GM12878 (cell line): ENCODE data around the gene MED19. TPM values are rescaled to one million over a fixed set of nuclear protein-coding genes. Genes with fewer than 3 reads are reported as not detected.
A peak's percentile ranks its signal among the peaks of the same experiment; 100 is the strongest.

Source experiments
- ATAC-seq: fragments of 200-7000 bp; cut with Tn5 transposase; 3 replicates; pipeline ENCODE4 v1.9.1; 2020; ENCODE audit warnings: mild to moderate bottlenecking, moderate library complexity
- BruUV-seq: library from RNA; stranded (reverse); fragments of 400-500 nt; replicated peaks from 2 replicates; lab custom pipeline; 2021; lab: Mats Ljungman, UMichigan
- CTCF ChIA-PET: fragments of 300-600 bp; sonication (Branson Sonifier 250); formaldehyde crosslinking; extraction: SDS; loops from one replicate; lab custom pipeline; 2021; ENCODE audit warnings: inconsistent platforms; lab: Yijun Ruan, JAX
- POLR2A ChIA-PET: fragments of 350-600 bp; formaldehyde crosslinking; extraction: SDS; loops from one replicate; lab custom pipeline; 2021; ENCODE audit warnings: inconsistent platforms; lab: Charles Lee
- RAD21 ChIA-PET: fragments of 300-600 bp; sonication (Branson Sonifier 250); formaldehyde crosslinking; loops from one replicate; lab custom pipeline; 2023; ENCODE audit warnings: antibody characterized with exemption; ENCODE audit not compliant: unreplicated experiment; lab: Charles Lee
- SMC1A ChIA-PET: fragments of 300-600 bp; sonication (Branson Sonifier 250); formaldehyde crosslinking; loops from one replicate; lab custom pipeline; 2023; ENCODE audit not compliant: unreplicated experiment, uncharacterized antibody; lab: Charles Lee
- DNase-seq: peaks from one replicate; pipeline ENCODE4 v3.0.0-alpha.2; 2011; ENCODE audit warnings: low read depth, low spot score
- FAIRE-seq: peaks from 3 replicates; lab custom pipeline; 2011; peaks lifted over from hg19 to GRCh38; lab: Jason Lieb, UNC
- H2AFZ ChIP-seq: 2 replicates; pipeline ENCODE4 v1.6.0; 2011; ENCODE audit warnings: low read depth, low read length, control low read depth; ENCODE audit not compliant: control insufficient read depth
- H3K27ac ChIP-seq: 2 replicates; pipeline ENCODE4 v1.5.1; 2011; ENCODE audit warnings: control low read depth; ENCODE audit not compliant: control insufficient read depth, insufficient read depth
- H3K27me3 ChIP-seq, 2 experiments: replicated peaks in 1 of 2; 2 replicates each; pipeline versions ENCODE4 v1.6.0 to v1.6.1; 2011; ENCODE audit warnings: low read length in 1 of 2; ENCODE audit not compliant: control insufficient read depth in 2 of 2, insufficient read depth in 2 of 2
- H3K36me3 ChIP-seq, 2 experiments: 2 replicates each; pipeline ENCODE4 v1.5.1; 2011; ENCODE audit warnings: low read length in 1 of 2; ENCODE audit not compliant: control insufficient read depth in 2 of 2, insufficient read depth in 2 of 2
- H3K4me1 ChIP-seq: 2 replicates; pipeline ENCODE4 v1.6.1; 2011; ENCODE audit warnings: mild to moderate bottlenecking, low read length, moderate library complexity, mixed read lengths; ENCODE audit not compliant: control insufficient read depth, insufficient read depth
- H3K4me2 ChIP-seq: 2 replicates; pipeline ENCODE4 v1.6.0; 2011; ENCODE audit warnings: control low read depth; ENCODE audit not compliant: control insufficient read depth, insufficient read depth
- H3K4me3 ChIP-seq: fragments of 200-600 bp; sonication (generic); 2 replicates; pipeline ENCODE4 v1.5.1; 2016
- H3K79me2 ChIP-seq: 2 replicates; pipeline ENCODE4 v1.6.0; 2011; ENCODE audit warnings: low read length; ENCODE audit not compliant: control insufficient read depth, insufficient read depth
- H3K9ac ChIP-seq: 2 replicates; pipeline ENCODE4 v1.8.0; 2011; ENCODE audit warnings: low read length, control low read depth, mixed read lengths; ENCODE audit not compliant: control insufficient read depth, insufficient read depth
- H3K9me3 ChIP-seq: replicated peaks from 3 replicates; pipeline ENCODE4 v1.5.1; 2011; ENCODE audit warnings: mild to moderate bottlenecking, low read length; ENCODE audit not compliant: control insufficient read depth, insufficient read depth
- H4K20me1 ChIP-seq: 2 replicates; pipeline ENCODE4 v1.6.0; 2011; ENCODE audit not compliant: control insufficient read depth, insufficient read depth
- CTCF ChIP-seq, 3 experiments: IDR thresholded peaks in 2 of 3; conservative IDR thresholded peaks in 1 of 3; 2 replicates each; pipeline ENCODE4 v1.5.1; 2011; ENCODE audit warnings: low read depth in 3 of 3, low read length in 3 of 3, mild to moderate bottlenecking in 3 of 3, control low read depth in 2 of 3, moderate library complexity in 2 of 3, inconsistent platforms in 1 of 3, mixed read lengths in 1 of 3; ENCODE audit not compliant: control insufficient read depth in 2 of 3, insufficient read depth in 1 of 3; ENCODE audit errors: extremely low read depth in 1 of 3
- FOXM1 ChIP-seq: IDR thresholded peaks from 2 replicates; pipeline ENCODE4 v1.6.1; 2012; ENCODE audit warnings: low read depth, mild to moderate bottlenecking, inconsistent platforms, low read length, moderate library complexity
- GABPA ChIP-seq: IDR thresholded peaks from 2 replicates; pipeline ENCODE4 v1.6.1; 2014; ENCODE audit warnings: antibody characterized with exemption, low read depth, mild to moderate bottlenecking, inconsistent platforms
- MAX ChIP-seq: IDR thresholded peaks from 2 replicates; pipeline ENCODE4 v1.6.1; 2012; ENCODE audit warnings: low read depth, low read length, improper control_type of control experiment
- PAX5 ChIP-seq: IDR thresholded peaks from 2 replicates; pipeline ENCODE4 v1.6.1; 2011; ENCODE audit warnings: low read depth, low read length, borderline replicate concordance
- RAD21 ChIP-seq: IDR thresholded peaks from 2 replicates; pipeline ENCODE4 v1.6.1; 2011; ENCODE audit warnings: mild to moderate bottlenecking, low read depth, low read length, moderate library complexity; ENCODE audit not compliant: insufficient read depth
- RCOR1 ChIP-seq: conservative IDR thresholded peaks from 2 replicates; pipeline ENCODE4 v1.6.1; 2012; ENCODE audit warnings: low read depth, low read length, improper control_type of control experiment
- RUNX3 ChIP-seq: IDR thresholded peaks from 2 replicates; pipeline ENCODE4 v1.6.1; 2012; ENCODE audit warnings: low read length, inconsistent platforms
- SMC3 ChIP-seq: IDR thresholded peaks from 2 replicates; pipeline ENCODE4 v1.6.1; 2011; ENCODE audit warnings: low read length, improper control_type of control experiment, borderline replicate concordance
- WGBS: methylation state at CpG from one replicate; pipeline ENCODE4 v1.1.6; 2016; ENCODE audit warnings: low lambda C conversion rate; ENCODE audit not compliant: insufficient replicate concordance, insufficient coverage; ENCODE audit errors: missing lambda C conversion rate; 5-methylcytosine and 5-hydroxymethylcytosine counted together
- in situ Hi-C: fragments of 300-500 bp; cut with MboI; formaldehyde crosslinking; loops from 9 replicates; pipeline ENCODE4 v1.14.3; 2018; ENCODE audit warnings: mixed read lengths
- intact Hi-C: fragments of 100-400 bp; cut with micrococcal nuclease; formaldehyde crosslinking; loops from one replicate; pipeline ENCODE4 v1.14.2; 2022; ENCODE audit not compliant: unreplicated experiment
- polyA plus RNA-seq, 11 experiments: library from polyadenylated mRNA; depleted of rRNA in 4 of 11; unstranded in 6 of 11; stranded (reverse) in 5 of 11; fragments of >200 nt; fragmentation: Nextera tagmentation in 4 of 11; fragmentation: Illumina TruSeq in 1 of 11; extraction: Ambion mirVana in 4 of 11; extraction: Trizol in 1 of 11; gene quantifications; 1 replicate in 1 of 11; 2 replicates in 10 of 11; pipeline versions ENCODE4 v1.2.1 to v1.2.3, GENCODE V29; 2011 to 2016; ENCODE audit warnings: inconsistent platforms in 2 of 11, missing spikeins in 2 of 11, low read depth in 1 of 11
- total RNA-seq, 4 experiments: library from RNA; depleted of rRNA in 3 of 4; stranded (reverse); fragments of >200 nt in 3 of 4; fragmentation: Illumina TruSeq in 1 of 4; extraction: Trizol in 1 of 4; gene quantifications; 2 replicates each; pipeline versions ENCODE4 v1.2.1 to v1.2.3, GENCODE V29; 2013 to 2021

Gene MED19
- total and polyA plus RNA-seq, 10 of the 15 experiments (the other 5 are each of a cell fraction or from before 2014, with no cell fraction given) = 4.9 to 28.2 (median 17.3) TPM

GRCh38 chr11:57662893-57663292, 49.1 kb downstream of the MED19 start:
- no peak overlapping the region for H3K27ac ChIP-seq
- intact Hi-C loops = loop anchor here (5.0 kb wide), 1 partner anchor 624 kb away; no protein-coding TSS in a partner anchor
- peaks cover 9 to 10% of the 10 kb centered on the region in 2 experiments; a peak in 3 of 4 replicates for H3K36me3 ChIP-seq
- no peak overlapping the region for H3K4me2 ChIP-seq
- ATAC-seq (no peak), DNase-seq (no peak), FAIRE-seq (no peak)
- 0 out of 2 replicates have a peak, but pooled peaks cover 2% of the 10 kb centered on the region for H3K4me1 ChIP-seq
- H2AFZ ChIP-seq = no peak overlapping the region
- no peak overlapping the region for H3K9ac ChIP-seq
- H3K9me3 ChIP-seq = no peaks in the 10 kb centered on the region
- peaks cover 14% of the 10 kb centered on the region for H3K79me2 ChIP-seq
- no peaks in the 10 kb centered on the region for H4K20me1 ChIP-seq
- TF ChIP-seq RAD21 (peak; percentile 57), PAX5 (peak; percentile 56), MAX (no peak), GABPA (no peak), RCOR1 (no peak), SMC3 (peak; percentile 36; the same call in 1 of the 2 replicates), FOXM1 (no peak), RUNX3 (peak; percentile 24; the same call in 1 of the 2 replicates), CTCF (IDR thresholded peaks at IDR 0.05 in 2 of 3, conservative IDR thresholded peaks at IDR 0.05 in 1 of 3; ENCODE audit: control insufficient read depth in 2 of 3, extremely low read depth in 1 of 3, insufficient read depth in 1 of 3, low read depth in 3 of 3, low read length in 3 of 3) (peak; percentile 31 to 64 (median 51); a peak in 4 of 6 replicates)
- TF ChIP-seq, all 136 proteins: peak for 5
- ChIA-PET CTCF (interaction anchor here (0.6 to 2.1 kb wide), 16 partner anchors 12 to 911 kb away, joined by 3 to 31 read pairs (median 4); no protein-coding TSS in a partner anchor), SMC1A (interaction anchor here (0.6 to 1.4 kb wide), 5 partner anchors 52 to 840 kb away, joined by 3 to 16 read pairs (median 3); no protein-coding TSS in a partner anchor), RAD21 (interaction anchor here (0.5 to 1.6 kb wide), 8 partner anchors 18 to 925 kb away, joined by 3 to 20 read pairs (median 4); partner anchors contain the start of gene UBE2L6), POLR2A (interaction anchor here (0.6 to 1.4 kb wide), 4 partner anchors 9 to 100 kb away, joined by 3 read pairs; no protein-coding TSS in a partner anchor)
- H3K27me3 ChIP-seq = no peaks in the 10 kb centered on the region
- in situ Hi-C loops = loop anchor here (5.0 to 10.0 kb wide), 2 partner anchors 139 to 862 kb away; no protein-coding TSS in a partner anchor
- no TSS peak for BruUV-seq
- H3K4me3 ChIP-seq = no peak overlapping the region
- 77% methylated on average over 4 of the region's 4 CpGs for WGBS
